GM18502 (cell line): Measurements from ENCODE around the gene NTF3.

ENCODE experiments used
- ATAC-seq: cut with Tn5 transposase; IDR thresholded peaks from one replicate; pipeline ENCODE4 v1.9.1; 2021; ENCODE audit warnings: mild to moderate bottlenecking; ENCODE audit not compliant: unreplicated experiment, poor library complexity

The NTF3 gene

GRCh38 chr12:5432011-5432400, at the start of gene NTF3:
TSS of gene NTF3 (plus strand) at chr12:5432108. CDS start at chr12:5432325, 217 bp downstream.
- ATAC-seq: no peak

GRCh38 chr12:5384015-5384414, 47.9 kb upstream of the NTF3 start:
- ATAC-seq: no peak

- ATAC-seq: no peak
Observed at GRCh38 chr12:5388581-5389535, 43.0 kb upstream of the NTF3 start.

GRCh38 chr12:5390174-5390799, 41.6 kb upstream of the NTF3 start:
- no peak for ATAC-seq

GRCh38 chr12:5391653-5392052, 40.3 kb upstream of the NTF3 start:
- ATAC-seq: no peak

GRCh38 chr12:5392961-5393360, 38.9 kb upstream of the NTF3 start:
- ATAC-seq: no peak

GRCh38 chr12:5395443-5396271, 36.3 kb upstream of the NTF3 start:
- no peak for ATAC-seq

GRCh38 chr12:5396541-5396940, 35.4 kb upstream of the NTF3 start:
- no peak for ATAC-seq

GRCh38 chr12:5399266-5399665, 32.6 kb upstream of the NTF3 start:
- no peak for ATAC-seq

GRCh38 chr12:5402009-5402935, 29.6 kb upstream of the NTF3 start:
- ATAC-seq: no peak

- ATAC-seq: no peak
Observed at GRCh38 chr12:5403411-5403810, 28.5 kb upstream of the NTF3 start.

- no peak for ATAC-seq
Observed at GRCh38 chr12:5407034-5407856, 24.7 kb upstream of the NTF3 start.

- no peak for ATAC-seq
Observed at GRCh38 chr12:5409619-5410018, 22.3 kb upstream of the NTF3 start.

GRCh38 chr12:5416571-5416970, 15.3 kb upstream of the NTF3 start:
- ATAC-seq: no peak

- no peak for ATAC-seq
Observed at GRCh38 chr12:5417500-5417899, 14.4 kb upstream of the NTF3 start.

- ATAC-seq: no peak
Observed at GRCh38 chr12:5428332-5429221, 3.3 kb upstream of the NTF3 start.

GRCh38 chr12:5429741-5430557, 2.0 kb upstream of the NTF3 start:
- no peak for ATAC-seq
